ENCODE results near the gene FBXO8.
A peak's percentile ranks its signal among the peaks of the same experiment; 100 is the strongest.

Gene FBXO8

DNA sequence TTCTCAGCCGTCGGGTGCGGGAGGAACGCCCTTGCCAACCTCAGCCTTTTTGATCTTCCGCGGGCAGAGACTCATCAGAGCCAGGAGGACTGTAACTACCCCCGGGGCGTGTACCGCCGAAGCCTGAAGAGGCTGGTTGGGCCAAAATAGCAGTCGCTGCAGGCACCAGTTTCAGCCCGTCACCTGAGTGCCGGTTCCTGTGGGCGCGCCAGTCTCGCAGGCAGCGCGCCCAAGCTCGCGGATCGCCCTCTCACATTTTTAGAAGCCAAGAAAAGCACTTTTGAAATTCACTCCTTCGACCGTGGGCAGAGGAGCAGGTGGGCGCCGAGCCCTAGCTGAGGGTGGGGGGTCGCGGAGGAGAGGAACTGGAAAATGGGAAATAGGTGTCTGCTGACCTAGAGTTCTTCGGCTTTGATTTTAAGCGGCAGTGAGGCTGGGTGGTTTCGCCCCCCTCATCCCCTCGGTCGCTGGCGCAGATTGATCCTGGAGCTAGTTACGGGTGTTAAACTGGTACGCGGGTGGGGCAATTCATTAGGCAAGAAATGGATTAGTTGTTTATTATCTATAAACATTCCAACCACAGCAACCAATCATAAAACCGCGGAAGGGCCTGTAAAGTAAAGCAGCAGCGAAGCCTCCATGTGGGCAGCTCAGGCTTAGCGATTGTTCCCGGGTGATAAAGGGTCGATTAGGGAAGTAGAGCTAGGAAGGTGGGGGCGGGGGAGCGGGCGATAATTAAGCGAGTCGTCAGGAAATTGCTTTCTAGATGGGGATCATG is 69.2 kb downstream of the FBXO8 start:
- peak overlapping the region in 2 of 7 experiments; percentile 14 to 23 for H3K4me3 ChIP-seq

DNA sequence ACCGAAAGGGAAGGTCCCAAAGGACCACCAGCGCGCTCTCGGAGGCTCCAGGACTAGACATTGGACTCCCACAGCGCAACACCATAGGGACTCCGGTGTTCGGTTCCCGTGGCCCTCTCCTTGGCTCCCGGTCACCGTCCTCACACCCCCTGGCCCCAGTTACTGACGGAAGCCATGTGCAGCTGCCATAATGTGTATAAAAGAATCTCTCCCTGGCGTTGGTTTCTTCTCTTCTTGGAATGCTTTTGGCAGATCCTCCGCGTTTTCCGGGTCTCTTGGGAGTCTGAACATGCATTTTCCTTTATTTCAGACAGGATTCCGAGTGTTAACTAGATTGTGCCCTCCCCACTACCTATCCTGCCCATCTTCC is 69.8 kb downstream of the FBXO8 start:
- no peak overlapping the region for H3K27ac ChIP-seq
- peak overlapping the region in 1 of 7 experiments; percentile 23 for H3K4me3 ChIP-seq

More for the DNA sequence above, 69.2 kb downstream of the FBXO8 start:
- H3K27ac ChIP-seq: no peak overlapping the region

DNA sequence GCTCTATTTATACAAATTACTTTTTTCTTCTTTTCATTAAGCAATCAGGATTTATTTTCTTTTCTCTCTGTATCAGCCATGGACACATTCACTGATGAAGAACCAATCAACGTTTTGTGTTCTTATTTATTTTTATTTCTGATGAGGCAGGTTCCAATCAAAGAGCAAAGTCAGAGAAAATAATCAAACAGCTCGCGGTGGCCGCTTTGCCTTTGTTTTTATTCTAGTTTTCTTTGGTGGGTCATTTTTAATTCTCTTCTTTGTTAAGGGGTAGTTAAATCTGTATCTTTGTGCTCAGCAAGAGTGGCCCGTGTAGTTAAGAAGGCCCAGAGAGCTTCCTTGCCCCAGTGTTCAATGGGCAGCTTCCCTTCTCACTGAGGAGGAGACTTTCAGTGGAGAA is 71.4 kb downstream of the FBXO8 start:
- Histone ChIP-seq H3K4me3 (no peak overlapping the region), H3K27ac (no peak overlapping the region)

DNA sequence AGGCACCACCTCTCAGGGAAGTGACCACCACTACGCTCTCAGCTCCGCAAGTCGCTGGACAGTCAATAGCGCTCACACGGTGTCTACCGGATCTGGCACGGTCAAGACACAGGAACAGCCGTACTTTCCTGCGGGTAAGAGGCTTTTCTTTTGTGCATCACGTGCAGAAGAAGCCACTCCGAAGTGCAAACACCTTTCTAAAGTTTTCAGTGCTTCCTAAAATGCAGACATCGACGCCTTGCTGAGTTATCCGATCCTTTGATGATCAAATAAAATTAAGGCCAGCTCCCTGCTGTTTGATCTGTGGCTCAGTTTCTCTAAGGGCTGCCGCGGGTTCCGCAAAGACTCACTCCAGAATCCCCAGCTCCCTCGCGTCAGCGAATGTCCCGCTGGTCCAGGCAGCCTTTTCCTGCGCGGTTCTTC is 71.8 kb downstream of the FBXO8 start:
- Histone ChIP-seq H3K4me3 (no peak overlapping the region), H3K27ac (no peak overlapping the region)

DNA sequence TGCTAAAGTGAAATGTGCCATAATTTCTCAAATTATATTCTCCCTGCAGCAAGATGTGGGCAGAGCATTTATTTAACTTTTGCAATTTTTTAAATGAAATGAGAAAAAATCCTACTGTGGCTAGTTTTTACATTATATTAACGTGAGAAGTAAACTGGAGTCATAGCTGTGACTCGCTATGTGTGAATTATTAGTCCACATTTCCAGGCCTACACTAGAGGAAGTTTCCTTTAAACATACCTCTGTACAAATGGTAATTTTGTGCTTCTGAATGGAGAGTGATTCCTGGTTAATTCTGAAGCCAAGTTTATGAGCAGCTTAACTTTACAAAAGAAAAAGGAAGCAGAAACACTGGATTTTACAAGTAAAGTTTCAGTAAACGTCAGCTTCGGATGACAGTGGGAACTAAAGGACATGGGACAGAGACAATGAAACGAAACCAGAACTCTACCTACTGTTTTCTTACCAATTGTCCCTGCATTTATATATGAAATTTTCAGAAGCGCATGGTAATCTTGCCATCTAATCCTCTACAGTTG is 72.4 kb downstream of the FBXO8 start:
- no peak overlapping the region for H3K4me3 ChIP-seq
- no peak overlapping the region for H3K27ac ChIP-seq

DNA sequence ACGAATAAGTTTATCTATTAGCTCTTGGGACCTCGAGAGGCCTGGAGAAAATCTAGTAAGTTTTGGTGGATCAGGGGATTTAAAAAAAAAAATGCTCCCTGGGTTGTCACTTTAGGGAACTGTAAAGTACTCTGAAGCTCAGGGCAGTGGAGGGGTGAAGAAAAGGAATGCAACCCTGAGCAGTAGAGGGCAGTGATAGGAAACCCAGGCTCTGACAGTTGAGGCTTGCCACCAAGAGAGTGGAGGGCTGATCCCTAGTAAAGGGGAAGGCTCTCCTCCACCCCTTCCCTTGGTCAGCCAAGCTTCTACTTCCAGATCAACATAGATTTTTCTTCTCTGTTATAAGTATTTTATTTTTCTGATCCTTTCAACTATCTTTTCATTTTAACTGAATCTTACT is 73.1 kb downstream of the FBXO8 start:
- Histone ChIP-seq H3K27ac (no peak overlapping the region), H3K4me3 (no peak overlapping the region)

DNA sequence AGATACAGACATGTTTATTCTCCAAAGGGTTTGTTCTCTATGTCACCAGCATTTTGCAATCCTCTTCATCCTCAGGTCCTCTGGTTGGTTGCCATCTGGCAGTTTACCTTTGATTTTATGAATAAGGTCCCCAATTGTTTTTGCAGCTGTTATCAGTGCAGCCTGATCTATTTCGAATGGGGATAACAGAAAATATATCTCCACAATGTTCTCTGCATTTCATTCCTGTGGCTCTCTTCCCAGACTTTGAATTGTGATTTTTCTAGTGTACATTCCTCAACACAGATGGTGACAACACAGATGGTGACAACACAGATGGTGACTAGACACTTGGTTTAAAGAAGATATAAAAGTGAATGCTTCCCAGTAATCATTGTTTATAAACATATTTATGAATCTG is 74.1 kb downstream of the FBXO8 start:
- Histone ChIP-seq H3K27ac (no peak overlapping the region), H3K4me3 (no peak overlapping the region)

DNA sequence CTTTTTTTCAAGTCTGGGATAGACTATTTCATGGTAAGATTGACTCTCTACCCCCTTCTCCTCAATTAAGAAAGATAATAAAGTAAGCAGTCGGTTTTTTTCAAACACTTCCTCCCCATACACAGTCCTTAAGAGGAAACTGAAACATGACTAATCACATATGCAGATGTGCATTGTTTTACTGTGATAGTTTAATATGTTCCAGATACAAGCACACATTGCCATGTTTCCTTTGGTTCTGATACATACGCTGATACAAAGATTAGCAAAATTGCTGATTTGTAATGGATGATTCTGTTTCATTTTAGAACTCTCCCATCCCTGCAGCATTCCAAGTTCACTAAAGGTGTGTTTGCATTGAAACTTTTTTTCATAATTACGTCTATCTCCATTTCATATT is 76.1 kb downstream of the FBXO8 start:
- no peak overlapping the region for H3K4me3 ChIP-seq
- H3K27ac ChIP-seq: no peak overlapping the region

DNA sequence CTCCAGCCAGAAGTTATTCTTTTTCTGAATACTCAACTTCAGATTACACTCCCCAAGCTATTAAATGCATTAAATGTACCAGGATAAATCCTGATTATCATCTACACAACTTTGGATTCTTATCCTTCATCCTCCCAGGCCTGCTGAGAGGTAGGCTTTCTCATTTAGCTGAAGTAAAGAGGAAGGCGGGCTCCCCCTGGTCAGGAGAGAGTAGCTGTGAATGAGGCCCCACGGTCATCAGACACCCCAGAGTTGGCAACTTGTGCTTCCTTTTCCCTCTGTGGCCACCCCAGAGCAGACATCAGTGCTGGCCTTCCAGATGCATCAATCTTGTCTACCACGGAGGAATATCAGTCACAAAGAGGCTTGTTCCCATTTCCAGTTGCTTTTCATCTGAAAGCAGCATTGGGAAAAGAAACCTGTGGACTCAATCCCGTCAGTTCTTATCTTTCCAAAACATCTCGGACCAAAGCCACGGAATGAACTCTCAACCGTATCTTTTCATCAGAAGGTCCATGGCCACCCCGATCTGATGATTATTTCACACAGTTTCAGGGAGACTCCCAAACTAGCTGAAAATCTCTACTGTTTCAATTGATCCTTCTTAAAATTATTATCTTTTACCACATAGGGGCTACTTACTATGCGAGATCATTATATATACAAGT is 79.2 kb downstream of the FBXO8 start:
- Histone ChIP-seq H3K4me3 (no peak overlapping the region), H3K27ac (no peak overlapping the region)

DNA sequence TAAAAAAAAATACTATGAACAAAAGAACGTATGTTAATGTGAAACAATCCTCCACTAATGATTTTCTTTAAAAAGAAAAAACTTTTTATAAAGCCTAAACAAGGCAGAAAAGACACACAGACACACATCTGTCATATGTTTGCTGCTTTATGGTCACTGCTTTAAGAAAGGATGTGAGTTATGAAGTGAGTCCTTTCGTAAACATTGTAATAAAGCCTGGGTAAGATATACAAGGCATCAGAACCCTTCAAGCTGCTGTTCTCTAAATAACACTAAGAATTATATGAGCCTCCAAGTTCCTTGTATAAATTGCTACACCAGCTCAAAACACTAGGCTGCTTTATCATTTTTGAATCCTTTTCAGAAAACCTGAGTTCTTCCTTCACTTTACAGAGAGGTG is 81.6 kb downstream of the FBXO8 start:
- Histone ChIP-seq H3K27ac (no peak overlapping the region), H3K4me3 (no peak overlapping the region)

DNA sequence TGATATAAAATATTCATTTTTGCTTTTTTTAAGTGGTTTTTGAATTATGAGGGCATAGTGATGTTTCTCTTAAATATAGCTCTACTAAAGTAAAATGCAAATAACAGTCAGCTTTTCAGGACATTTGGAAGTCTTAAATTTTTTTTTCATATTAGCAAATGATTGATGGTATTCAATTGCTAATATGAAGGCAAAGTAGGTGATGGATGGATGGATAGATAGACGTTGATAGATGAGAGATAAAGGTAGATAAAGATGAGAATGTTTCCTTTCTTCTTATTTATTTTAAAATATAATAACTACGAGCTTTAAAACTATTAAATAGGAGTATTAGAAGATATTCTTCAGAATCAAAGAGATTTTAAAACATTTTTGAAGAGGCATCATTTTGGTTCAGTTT is 83.7 kb downstream of the FBXO8 start:
- Histone ChIP-seq H3K4me3 (no peak overlapping the region), H3K27ac (no peak overlapping the region)

DNA sequence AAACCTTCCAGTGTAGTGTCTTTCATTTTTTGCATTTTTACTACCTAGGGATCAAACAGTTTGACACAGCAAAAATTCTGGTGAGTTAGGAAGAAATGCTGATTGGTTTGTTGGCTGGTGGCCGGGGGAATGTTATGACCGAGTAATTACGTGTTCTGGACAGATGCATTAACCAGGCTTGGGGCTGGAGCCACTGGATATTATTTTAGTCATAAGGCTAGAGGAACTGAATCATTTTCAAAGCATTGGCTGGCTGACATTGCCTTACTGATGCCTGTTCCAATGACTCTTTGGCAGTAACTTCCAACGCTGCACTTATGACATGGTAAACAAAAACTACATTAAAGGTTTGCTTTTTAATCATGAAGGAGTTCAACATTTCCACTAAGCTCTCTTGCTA is 84.6 kb downstream of the FBXO8 start:
- H3K27ac ChIP-seq: no peak overlapping the region
- H3K4me3 ChIP-seq: no peak overlapping the region

DNA sequence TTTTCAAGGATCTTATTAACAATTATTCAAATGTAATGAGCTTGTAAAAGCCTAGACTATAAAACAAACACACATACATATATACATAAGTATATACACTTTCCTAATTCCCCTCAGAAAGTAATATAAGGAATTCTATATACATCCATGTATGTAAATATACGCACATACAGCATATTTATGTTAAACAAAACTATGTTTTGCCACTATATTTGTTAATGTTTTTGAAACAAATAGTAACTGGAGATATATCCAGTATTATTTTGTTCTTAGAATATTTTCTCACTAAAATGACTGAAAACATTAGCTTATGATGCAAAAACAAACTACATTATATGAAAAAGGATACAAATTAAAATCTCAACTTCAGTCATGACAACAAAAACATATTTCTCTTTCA is 85.1 kb downstream of the FBXO8 start:
- H3K4me3 ChIP-seq: no peak overlapping the region
- H3K27ac ChIP-seq: no peak overlapping the region

DNA sequence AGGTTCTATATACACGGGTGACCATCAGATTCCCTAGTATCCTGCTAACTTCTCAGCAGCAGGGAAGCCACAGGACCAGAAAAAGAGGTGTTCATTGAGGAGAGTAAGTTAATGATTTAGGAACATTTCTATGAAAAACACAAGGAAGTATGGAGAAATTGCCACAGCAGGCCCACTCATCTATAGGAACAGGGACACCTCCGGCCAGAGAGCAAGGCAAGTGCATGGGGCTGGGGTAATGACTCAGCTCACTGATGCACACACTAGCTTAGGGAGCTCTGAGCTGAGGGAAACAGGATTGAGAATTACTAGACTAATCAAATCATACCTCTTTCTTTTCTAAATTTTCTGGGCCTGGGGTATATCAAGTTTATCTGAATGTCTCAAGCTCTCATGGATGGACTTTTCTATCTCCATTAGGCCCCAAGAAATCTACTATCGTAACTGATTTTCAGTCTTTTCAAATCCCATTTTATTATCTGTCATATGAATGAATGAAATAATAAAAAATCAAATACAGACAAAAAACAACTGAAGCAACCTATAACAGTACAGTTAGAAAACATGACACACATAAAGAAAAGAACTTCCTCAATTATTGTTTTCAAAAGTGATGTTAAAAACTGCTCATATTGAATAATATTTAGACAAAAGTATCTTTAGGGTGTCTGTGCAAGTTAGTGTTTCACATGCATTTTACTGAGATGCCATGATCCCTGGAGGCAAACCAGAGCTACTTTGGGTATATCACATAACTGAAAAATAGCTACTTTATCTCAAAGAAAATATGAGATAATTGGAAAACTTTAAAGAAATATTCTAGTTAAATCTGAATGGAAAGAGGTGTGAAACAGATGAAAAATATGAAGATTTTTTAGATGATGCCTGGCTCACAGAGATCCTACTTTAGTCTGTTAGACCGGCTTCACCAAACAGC is 89.8 kb downstream of the FBXO8 start:
- no peak overlapping the region for H3K4me3 ChIP-seq
- no peak overlapping the region for H3K27ac ChIP-seq

DNA sequence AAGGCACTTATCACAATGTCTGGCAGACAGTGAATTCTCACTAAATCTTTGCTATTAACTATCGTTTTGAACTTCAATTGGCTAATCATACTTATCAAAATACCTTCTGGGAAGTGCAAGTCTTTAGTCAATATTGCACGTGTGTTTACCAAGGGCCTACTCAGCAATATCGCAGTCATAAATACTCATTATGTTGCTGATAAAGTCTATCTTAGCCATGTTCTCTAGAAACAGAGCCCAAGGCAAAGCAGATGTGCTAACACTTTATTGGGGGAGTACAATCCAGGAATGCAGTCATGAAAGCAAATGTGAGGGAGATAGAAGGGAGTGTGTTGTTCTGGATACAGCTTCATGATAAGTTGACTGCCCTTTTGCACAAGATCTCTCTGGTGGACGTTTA is 90.5 kb downstream of the FBXO8 start:
- no peak overlapping the region for H3K4me3 ChIP-seq

DNA sequence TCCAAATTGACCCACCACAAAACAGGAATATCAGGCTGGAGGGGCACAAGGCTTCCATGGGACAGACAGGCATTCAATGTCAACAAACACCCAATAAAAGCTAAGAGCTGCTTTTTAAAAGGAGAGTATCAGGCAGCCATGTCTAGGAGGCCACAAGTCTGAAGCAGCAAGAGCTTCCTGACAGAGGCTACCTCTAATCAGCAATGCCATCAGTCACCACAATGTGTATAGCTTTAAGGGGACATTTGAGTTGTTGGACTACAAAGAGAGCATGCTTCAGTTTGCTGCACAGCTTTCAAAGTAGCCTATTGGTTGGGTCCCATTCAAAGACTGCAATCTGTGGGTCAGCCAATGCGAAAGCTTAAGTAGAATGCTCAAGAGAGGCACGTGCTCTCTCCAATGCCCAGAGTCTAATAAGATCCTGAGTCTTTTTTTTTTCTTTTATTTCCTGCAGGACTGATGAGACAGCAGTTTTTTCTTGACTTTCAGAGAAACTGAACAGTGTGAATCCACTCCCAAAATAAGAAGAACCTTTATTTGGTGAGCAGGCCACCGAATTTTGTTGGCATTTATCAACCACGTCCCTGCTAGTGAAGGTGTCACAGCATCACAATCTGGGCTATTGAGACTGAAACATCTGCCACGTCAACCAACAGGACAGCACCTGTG is 92.5 kb downstream of the FBXO8 start:
- H3K27ac ChIP-seq: no peak overlapping the region
- no peak overlapping the region for H3K4me3 ChIP-seq

More for the DNA sequence above, 90.5 kb downstream of the FBXO8 start:
- H3K27ac ChIP-seq: no peak overlapping the region

DNA sequence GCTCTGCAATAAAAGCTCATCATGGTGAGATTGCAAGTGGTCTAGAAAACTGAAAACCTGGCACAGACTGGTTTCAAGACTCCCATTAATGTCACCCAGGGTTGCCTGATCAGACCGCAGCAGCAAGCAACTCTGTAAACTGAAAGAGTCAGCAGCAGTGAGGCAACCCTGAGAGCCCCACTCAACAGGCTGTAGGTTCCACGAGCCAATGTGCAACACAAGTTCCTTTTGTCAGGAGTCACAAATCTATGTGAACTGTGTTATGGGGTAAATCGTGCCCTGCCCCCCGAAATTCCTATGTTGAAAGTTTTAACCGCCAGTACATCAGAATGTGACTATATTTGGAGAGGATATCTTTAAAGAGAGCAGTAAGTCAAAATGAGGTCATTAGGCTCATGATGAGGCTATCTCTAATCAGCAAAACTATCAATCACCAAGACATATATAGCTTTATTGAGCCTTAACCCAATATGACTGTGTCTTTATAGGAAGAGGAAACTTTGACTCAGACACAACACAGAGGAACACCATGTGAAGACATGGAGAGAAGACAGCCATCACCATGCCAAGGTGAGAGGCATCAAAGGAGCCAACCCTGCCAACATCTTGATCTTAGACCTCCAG is 94.0 kb downstream of the FBXO8 start:
- H3K27ac ChIP-seq: no peak overlapping the region
- no peak overlapping the region for H3K4me3 ChIP-seq
